HFFc6 (cell line): ENCODE results near the gene CTDP1. TPM values are rescaled to one million over a fixed set of nuclear protein-coding genes. Genes with fewer than 3 reads are reported as not detected.

Source experiments
- DNase-seq: peaks from one replicate; pipeline ENCODE4 v3.0.0-alpha.2; 2018
- H3K27ac Mint-ChIP-seq: 2 replicates; pipeline ENCODE4 v1.8.0; 2020; ENCODE audit warnings: mild to moderate bottlenecking, mixed read lengths
- H3K27me3 Mint-ChIP-seq: 2 replicates; pipeline ENCODE4 v1.8.0; 2021; ENCODE audit warnings: mild to moderate bottlenecking, moderate library complexity, mixed read lengths; ENCODE audit not compliant: insufficient read depth
- H3K36me3 Mint-ChIP-seq: 2 replicates; pipeline ENCODE4 v1.8.0; 2021; ENCODE audit warnings: low read depth, mixed read lengths
- H3K4me1 Mint-ChIP-seq: 2 replicates; pipeline ENCODE4 v1.8.0; 2020; ENCODE audit warnings: low read depth, mixed read lengths
- H3K4me3 Mint-ChIP-seq: 2 replicates; pipeline ENCODE4 v1.8.0; 2020; ENCODE audit warnings: mild to moderate bottlenecking, moderate library complexity, mixed read lengths
- H3K9me3 Mint-ChIP-seq: 2 replicates; pipeline ENCODE4 v1.8.0; 2020; ENCODE audit warnings: mild to moderate bottlenecking, mixed read lengths
- CTCF ChIP-seq: fragments of 200-600 bp; sonication (generic); IDR thresholded peaks from 2 replicates; pipeline ENCODE4 v1.5.0; 2021; ENCODE audit warnings: antibody characterized with exemption, mild to moderate bottlenecking
- total RNA-seq, 6 experiments: library from RNA; stranded (reverse); fragmentation: NEBNext Ultra II Directional; extraction: Animal tissue kit (Norgen Biotek cat#: 25700); gene quantifications; 2 replicates in 1 of 6; 3 replicates in 5 of 6; pipeline ENCODE4 v1.2.3, GENCODE V29; 2021

The CTDP1 gene
- total RNA-seq, 6 experiments from 2014 or later = 15.6 to 18.2 (median 16.6) TPM

GRCh38 chr18:79662439-79662838 is 17.2 kb upstream of the CTDP1 start:
- no peak for TF ChIP-seq CTCF
- Mint-ChIP-seq H3K4me3 (no peak overlapping the region), H3K9me3 (no peaks in the 10 kb centered on the region), H3K36me3 (no peaks in the 10 kb centered on the region), H3K27ac (no peak overlapping the region), H3K27me3 (peaks cover 30% of the 10 kb centered on the region), H3K4me1 (peaks cover 11% of the 10 kb centered on the region)
- no peak for DNase-seq

GRCh38 chr18:79664525-79665125 is 15.0 kb upstream of the CTDP1 start:
- TF ChIP-seq CTCF = no peak
- Mint-ChIP-seq H3K9me3 (no peaks in the 10 kb centered on the region), H3K27me3 (peaks cover 25% of the 10 kb centered on the region), H3K27ac (peak overlapping the region; percentile 25; the same call in 1 of the 2 replicates), H3K4me1 (peaks cover 11% of the 10 kb centered on the region), H3K36me3 (no peaks in the 10 kb centered on the region), H3K4me3 (no peak overlapping the region)
- peak; percentile 84 for DNase-seq

DNA sequence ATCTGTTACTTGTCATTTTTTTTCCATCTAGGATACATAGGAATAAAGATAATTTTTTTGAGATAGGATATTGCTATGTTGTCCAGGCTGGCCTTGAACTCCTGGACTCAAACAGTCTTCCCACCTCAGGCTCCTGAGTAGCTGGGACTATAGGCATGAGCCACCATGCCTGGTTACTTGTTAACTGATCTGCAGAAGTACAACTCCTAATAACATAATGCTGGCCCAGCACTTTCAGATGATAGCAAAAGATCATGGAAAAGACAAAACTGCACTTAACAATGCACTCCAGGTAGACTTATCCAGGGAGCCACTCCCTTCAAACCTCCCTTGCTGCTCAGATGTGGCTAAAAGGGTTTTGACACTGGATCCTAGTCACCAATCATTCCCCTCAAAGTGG is 11.4 kb upstream of the CTDP1 start:
- no peaks in the 10 kb centered on the region for H3K36me3 Mint-ChIP-seq
- TF ChIP-seq CTCF = no peak
- H3K4me3 Mint-ChIP-seq = no peak overlapping the region
- H3K27ac Mint-ChIP-seq = no peak overlapping the region
- DNase-seq = no peak
- peaks cover 11% of the 10 kb centered on the region for H3K4me1 Mint-ChIP-seq
- H3K9me3 Mint-ChIP-seq = no peaks in the 10 kb centered on the region
- peaks cover 14% of the 10 kb centered on the region for H3K27me3 Mint-ChIP-seq

DNA sequence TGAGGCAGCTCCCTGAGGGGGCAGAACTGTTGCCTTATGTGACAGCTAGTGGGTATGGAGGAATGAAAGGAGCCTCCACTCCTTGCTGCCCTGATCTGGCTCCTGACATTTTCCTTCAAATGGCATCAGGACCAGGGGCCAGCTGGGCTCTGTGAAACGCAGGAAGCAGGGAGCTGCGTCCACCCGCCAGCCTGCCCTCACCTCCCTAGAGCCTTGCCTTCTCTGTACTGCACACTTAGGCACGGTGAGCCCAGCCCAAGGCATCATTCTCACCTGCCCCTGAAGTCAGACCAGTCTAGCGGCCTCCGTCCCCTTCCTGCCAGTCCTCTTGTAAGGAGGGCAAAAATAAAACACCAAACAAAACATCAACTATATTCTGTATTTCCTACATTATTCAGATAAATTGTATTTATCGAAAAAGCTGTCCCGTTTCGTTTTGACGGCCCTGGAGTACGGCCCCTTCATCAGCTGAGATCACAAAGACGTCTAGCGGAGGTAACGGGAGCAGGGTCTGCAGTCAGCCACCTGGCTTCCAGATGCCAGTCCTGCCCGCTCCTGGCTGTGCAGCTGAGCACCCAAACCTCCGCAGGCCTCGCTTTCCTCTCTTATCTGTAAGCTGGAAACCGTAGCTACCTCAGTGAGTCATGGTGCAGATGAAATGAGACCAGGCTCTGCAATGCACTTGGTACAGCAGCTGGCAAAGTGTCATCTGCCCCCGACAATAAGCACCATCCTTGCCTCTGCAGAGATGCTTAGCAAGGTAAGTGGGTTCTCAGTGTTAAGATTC is 6.9 kb upstream of the CTDP1 start:
- no peak for DNase-seq

DNA sequence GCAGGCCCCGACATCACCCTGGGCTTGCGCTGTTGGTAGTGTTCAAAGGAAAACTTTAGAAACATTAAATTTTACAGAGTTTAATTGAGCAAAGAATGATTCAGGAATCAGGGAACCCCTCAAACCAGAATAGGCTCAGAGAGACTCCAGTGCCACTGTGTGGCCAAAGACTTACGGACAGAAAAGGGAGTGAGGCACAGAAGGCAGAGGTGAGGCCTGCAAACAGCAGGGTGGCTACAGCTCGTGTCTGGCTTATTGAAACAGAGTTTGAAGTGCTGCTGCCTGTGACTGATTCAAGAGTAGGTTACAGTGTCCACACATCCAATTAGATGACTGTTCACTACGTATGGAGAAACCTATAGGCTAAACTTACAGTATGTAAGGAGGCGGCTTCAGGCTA is 2.4 kb upstream of the CTDP1 start:
- DNase-seq = no peak
- no peaks in the 10 kb centered on the region for H3K36me3 Mint-ChIP-seq
- no peaks in the 10 kb centered on the region for H3K9me3 Mint-ChIP-seq
- peaks cover 3% of the 10 kb centered on the region; the same call in 1 of the 2 replicates for H3K27me3 Mint-ChIP-seq
- no peak for TF ChIP-seq CTCF
- peaks cover 28% of the 10 kb centered on the region for H3K4me1 Mint-ChIP-seq
- no peak overlapping the region for H3K4me3 Mint-ChIP-seq
- H3K27ac Mint-ChIP-seq = no peak overlapping the region; the same call in 1 of the 2 replicates

More for the DNA sequence above, 6.9 kb upstream of the CTDP1 start:
- no peak for TF ChIP-seq CTCF
- H3K4me3 Mint-ChIP-seq = no peak overlapping the region
- no peaks in the 10 kb centered on the region; the same call in 1 of the 2 replicates for H3K4me1 Mint-ChIP-seq
- no peak overlapping the region for H3K27ac Mint-ChIP-seq
- no peaks in the 10 kb centered on the region for H3K36me3 Mint-ChIP-seq
- H3K27me3 Mint-ChIP-seq = peaks cover 12% of the 10 kb centered on the region
- H3K9me3 Mint-ChIP-seq = no peaks in the 10 kb centered on the region
